Measurements from ENCODE around the gene SLC7A1.

The SLC7A1 gene

DNA sequence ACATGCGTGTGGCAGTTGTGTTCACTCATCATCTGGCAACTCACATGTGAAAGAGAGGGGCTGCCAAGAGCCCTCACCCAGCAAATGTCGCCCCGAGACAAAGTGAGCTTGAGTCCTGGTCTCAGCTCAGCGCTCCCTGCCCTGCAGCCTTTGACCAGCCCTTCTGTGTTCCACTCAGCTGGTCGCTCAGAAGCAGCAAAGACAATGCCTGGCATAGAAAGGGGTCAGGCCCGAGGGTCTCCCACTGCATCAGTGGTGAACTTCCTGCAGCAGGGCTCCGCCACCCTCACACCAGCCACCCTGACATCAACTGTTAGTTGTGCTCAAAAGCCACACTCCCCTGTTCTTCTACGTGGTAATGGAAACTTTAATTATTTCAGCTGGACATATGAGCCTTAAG lies 68.0 kb downstream of the SLC7A1 start:
- no peak for DNase-seq

DNA sequence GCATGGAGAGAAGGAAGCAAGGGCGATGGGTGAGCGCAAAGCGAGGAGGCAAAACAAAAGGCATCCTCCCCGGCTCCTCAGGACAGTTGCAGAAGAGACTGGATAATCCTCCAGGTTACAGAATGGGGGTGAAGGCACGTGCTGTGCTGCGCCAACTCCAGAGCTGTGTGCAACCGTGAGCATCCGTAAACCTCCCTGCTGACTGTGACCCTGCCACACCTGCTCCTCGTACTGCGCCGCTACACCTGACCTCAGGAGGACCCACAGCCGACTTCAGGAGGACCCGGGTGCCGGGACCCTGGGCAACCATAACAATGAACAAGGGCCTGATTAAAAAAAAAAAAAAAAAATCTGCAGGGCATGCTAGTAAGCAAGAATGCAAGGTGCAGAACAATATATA lies 68.7 kb downstream of the SLC7A1 start:
- no peak for DNase-seq

DNA sequence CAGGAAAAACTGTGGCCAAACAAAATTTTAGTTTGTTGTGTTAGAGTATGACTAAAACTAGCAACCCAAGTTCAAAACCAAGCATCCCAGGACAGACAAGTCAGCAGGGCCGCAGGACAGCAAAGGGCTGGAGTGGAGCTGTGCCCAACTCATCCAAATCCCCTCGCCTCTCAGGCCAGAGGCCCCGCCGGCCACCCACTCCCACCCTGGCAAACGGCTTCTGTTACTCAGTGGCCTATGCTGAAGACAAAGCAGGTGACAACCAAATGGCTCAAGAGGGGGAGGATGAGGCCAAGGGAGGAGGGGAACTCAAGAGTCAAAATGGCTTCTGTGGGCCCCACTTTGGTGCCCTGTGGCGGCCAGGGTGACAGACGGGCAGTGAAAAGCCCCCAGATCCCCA lies 69.7 kb downstream of the SLC7A1 start:
- no peak for DNase-seq

DNA sequence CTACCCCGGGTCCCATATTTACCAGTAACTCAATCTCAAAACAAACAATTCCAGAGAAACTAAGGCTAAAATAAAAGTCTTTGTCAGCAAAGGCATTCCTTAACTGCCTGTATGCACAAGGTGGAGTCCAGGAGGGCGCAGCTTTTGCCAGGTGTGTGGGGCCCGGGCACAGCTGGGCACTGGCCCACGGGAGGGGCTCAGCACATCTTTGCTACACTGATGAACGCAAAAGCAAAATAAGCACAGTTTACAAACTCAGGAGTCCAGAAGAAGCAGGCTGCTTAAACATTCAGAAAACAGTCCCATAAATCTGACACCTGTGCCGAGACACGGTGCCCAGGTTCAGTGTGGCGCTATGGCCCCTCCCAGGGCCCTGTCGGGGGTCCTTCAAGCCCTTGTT lies 70.8 kb downstream of the SLC7A1 start:
- DNase-seq = no peak

DNA sequence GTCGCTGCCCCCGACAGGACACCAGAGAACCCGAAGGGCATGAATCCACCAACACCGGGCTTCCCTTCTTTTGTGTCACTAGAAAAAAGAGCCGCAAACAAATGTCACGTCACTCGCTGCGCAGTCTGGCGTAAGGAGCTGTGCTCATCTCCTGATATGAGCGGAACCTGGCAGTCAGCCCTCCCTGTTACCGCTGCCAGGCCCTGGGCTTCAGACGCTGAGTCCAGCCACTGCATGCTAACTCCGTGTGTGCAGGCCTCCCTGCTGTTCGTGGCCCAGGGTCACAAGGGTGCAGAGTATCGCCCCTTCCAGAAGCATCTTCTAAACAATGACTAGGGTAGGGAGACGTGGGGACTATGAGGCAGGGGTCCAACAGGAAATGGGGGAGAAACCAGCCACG lies 71.3 kb downstream of the SLC7A1 start:
- DNase-seq = no peak

DNA sequence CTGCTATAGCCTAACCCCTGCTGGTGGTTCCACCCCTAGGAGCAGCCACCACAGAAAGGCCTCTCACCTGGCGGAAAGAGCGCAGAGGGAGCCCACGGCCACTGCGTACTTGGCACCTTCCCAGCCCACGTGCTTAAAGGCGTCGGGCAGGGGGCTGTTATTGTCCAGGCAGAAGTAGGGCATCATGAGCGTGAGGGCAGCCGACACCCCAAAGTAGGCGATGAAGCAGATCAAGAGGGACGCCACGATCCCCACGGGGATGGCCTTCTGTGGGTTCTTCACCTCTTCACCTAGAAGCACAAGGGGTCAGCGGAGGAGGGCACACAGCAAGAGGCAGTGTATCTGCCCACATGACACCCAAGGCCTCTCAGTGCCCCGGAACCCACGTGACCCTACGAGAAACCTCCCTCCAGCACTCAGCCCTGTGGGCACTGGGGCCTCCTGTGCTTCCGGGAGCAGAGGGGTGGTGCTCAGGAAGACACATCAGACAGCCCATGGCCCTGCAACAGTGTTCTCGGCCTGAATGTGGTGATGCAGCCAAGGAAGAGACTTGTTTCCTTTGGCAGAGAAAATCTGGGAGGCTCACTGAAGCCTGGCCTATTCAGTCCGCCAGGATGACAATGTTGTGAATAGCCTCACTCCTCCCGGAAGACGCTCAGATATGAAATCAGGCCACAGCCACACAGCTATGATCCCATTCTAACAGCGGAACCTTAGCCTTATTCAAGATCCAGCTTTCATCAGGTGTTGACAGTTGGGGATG lies 72.1 kb downstream of the SLC7A1 start:
- no peak for DNase-seq

DNA sequence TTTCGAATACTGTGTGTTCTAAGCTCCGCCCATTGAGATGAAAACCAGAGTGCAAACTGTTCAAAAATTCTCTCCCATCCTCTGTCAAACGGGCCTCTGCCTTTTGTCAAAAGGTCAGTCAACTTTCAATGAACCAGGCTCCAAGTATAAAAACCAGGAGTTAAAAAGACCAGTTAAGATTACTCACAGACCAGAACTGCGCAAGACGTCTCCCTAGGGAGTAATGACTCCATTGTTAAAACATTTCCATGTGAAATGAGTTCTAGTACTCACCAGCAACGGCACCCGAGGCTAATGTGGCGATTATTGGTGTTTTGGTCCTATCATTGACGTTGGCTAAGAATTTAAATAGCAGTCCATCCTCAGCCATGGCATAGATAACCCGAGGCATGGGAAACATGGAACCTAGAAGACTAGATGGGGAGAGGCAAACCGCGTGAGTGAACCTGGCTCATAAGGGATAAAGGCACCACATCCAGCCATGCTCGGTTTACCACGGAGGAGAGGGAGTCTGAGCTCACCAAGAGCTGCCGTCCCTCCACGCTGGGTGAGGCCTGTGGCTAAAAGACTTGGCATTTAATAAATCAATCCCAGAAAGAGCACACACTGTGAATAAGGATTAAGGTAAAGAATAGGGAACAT lies 73.3 kb downstream of the SLC7A1 start:
- DNase-seq = no peak

DNA sequence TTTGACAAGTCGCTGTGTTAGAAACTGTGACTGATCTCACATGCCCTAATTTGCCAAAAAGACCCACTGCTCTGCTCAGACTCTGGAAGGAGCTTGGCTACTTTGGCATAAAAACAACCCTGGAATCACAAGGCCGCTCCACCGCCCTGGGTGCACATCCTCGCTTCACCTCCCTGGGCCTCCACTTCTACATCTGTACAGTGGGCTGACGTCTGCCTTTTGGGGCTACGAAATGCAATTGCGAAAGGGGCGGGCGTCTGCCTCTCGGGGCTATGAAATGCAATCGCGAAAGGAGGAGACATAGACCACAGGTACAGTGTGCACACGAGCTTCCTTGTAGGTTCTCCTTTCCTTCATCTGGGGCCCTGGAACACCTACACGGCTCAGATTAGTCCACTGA lies 74.2 kb downstream of the SLC7A1 start:
- no peak for DNase-seq

DNA sequence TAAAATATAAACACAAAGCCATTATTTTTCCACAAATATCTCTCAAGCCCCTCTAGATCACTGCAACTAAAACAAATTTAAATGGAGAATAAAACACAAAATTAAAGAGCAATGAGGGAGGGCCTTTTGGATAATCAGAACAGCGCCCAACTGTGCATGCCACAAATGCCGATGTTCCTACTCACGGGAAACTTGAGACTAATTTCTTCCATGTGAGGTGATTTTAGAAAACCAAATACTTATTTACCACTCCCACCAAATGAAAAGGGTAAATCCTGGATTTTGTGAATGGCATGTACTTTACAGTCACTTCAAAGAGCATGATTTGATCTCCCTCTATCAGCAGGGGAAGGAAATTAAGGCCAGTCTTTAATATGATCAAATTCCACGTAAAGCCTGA lies 74.8 kb downstream of the SLC7A1 start:
- no peak for DNase-seq

DNA sequence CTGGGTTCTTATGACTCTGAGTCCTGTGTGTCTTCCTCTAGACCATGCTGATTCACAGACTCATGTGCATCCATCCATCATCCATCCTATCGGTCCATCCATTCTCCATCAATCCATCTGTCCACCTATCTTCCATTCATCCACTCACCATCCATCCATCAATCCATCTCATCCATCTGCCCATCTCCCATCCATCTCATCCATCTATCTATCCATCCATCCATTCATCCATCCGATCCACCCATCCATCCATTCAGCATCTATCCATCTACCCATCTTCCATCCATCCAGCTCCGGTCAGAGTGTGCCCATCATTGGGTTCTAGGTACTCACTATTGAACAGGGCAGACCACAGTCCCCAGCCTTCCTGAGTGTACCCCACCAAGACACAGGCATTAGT lies 75.6 kb downstream of the SLC7A1 start:
- no peak for DNase-seq

DNA sequence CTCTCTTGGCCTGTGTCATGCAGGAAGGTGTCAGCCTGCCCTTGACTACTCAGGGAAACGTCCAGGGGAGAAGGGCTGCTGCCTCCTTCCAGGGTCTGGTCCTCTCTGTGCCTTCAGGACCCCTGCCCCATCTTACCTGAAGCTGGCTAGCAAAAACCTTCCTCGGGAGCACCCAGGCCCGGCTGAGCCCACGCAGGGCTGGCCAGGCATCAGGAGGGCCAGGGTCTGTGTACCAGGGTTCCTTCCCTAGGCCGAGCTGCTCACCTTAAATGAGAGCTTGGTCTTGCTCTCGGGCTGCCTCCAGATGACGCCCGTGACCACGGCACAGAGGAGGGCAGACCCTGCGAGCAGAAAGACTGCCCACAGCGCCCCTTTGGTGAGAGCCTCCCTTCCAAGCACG lies 78.6 kb downstream of the SLC7A1 start:
- no peak for DNase-seq

DNA sequence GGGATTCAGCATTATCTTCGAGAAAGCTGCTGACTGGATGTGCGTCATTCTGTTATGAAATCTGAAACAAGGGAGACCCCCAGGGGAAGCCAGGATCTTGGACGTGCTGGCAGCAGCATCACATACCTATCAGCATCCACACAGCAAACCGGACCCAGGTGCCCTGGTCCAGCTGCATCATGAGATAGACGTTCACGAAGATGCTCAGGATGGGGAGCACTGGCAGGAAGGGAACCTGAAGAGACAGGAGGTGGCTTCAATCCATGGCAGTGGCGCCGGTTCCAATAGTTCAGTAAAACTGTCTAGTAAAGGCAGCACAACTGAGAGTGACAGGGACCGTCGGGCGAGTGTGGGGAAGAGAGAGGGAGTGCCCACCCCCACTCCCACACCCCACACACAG lies 79.5 kb downstream of the SLC7A1 start:
- DNase-seq = no peak

DNA sequence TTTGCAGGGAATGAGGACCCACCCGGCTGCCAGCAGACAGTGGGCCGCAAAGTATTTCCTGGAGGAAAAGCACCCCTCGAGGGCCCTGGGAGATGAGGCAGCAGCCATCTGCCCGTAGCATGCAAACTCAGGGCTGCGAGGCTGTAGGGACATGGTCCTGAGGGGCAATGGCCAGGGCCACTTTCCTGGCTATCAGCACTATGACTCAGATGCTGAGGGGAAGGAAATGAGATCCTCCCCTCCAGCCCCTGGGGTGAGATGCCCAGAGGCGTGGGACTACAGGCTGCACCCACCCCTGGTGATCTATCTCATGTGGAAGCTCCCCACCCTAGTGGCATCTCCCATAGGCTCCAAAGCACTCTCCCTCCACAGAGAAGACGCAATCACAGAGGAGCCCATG lies 80.1 kb downstream of the SLC7A1 start:
- no peak for DNase-seq

DNA sequence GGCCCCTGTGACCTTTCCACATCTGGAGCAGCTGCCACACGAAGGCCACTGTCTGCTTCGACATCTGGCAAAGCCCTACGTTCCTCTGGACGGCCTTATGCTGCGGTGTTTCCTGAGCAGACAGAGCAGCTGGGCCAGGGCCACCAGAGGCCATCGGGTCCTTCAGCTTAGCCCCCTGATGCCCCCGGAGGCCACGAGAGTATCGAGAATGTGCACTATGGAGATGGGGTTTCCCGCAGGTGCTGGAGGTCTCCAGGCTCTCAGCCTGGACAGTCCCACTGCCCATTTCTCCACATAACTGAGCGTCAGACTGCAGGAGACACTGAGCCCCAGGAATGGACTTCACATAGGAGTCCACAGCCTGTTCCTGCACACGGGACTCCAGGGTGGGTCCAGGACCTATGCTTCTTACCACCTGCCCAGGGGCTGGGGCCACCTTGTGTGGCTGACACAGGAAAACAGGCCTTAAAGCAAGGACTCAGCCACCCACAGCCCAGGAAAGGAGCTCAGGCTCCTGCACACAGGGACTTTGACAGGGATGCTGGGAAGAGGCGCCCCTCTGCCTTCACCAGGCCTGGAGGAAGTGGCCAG lies 80.7 kb downstream of the SLC7A1 start:
- DNase-seq = no peak

DNA sequence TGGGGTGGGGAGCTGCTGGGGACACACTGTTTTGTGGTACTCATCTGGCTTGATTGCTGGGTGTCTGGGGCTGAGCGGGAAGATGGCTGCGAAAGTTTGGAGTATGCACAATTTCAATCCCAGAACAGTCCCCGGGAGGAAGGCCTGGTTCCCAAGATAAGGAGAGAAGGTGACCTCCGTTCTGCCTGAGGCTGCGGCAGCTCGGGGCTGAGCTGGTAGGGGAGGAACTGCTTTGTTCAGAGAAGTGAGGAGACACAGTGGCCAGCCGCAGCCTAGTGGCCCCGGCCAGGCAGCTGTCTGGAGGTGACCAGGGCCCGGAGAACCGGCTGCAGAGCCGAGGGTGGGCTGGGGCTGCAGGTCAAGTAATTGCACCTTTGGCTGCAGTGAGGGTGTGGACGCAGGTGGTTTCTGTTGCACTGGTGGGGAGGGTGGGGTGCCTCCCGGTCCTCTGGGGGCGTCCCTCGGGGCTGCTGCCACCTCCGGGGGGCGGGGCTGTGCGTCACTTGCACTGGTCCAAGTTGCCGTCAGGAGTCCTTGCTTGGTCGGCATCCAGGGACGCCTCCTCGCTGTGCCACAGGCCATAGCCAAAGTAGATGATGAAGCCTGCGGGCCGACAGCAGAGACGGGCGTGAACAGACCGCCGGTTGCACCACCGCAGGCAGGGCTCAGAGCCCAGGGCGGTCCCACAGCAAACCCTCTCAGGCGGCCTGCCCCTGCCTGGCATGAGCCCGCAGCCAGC lies 81.3 kb downstream of the SLC7A1 start:
- DNase-seq = no peak

DNA sequence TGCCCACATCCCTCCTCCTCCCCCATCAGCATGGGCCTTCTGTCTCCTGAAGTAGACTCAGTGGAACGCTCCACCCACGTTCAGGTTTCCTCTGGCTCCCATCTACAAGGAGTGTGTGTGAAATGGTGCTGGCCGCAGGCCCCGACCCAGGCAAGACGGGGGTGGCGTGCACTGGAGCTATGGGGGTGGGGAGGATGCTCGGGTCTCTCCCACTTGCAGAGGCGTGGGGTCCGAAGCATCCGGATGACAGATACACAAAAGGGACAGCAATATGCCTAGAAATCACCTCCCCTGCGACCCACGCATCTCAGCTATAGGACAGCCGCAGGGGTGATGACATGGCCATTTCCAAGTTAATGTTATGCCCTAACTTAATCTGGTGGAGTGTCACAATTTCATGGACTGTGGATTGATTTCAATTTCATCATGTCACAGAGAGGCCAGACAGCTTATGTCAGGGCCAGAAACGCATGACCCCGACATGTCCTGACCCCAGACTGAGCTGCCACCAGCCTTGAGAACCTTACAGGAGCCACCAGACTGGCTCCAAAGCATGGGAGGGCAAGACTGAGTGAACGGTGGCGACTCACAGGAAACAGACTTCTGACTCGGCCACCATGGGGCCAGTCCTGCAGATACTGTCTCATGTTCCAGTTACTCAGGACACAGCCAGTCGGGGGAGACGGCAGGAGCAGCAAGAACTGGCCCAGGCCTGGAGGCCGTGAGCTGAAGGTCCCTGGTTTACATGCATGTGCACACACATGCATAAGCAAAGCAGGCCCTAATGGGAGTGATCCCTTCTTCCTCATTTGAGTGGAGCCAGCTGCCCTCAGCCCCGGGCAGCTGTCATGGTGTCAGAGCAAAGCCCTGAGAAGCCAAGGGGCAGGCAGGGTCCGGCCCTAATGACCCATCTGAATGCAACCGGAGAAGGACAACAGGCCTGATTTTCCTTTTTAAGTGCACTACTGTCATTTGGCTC lies 82.2 kb downstream of the SLC7A1 start:
- DNase-seq = no peak

DNA sequence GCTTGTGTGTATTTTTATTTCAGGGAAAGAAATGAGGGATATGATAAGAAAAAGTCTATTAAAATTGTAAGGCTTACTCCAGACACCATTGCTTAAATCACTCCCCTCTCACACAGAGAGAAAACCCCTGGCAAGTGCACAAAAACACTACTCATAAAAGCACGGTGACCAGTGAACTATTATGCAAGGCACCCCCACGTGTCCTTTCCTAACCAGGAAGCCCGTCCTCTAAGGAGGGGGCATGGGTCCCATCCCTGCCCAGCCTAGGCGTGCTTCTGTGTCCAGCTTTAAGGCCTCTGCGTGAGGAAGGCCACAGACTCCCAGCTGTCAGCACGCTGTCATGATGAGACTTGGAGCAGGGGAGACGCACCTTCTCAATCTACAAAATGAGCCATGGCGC lies 83.5 kb downstream of the SLC7A1 start:
- DNase-seq = no peak

DNA sequence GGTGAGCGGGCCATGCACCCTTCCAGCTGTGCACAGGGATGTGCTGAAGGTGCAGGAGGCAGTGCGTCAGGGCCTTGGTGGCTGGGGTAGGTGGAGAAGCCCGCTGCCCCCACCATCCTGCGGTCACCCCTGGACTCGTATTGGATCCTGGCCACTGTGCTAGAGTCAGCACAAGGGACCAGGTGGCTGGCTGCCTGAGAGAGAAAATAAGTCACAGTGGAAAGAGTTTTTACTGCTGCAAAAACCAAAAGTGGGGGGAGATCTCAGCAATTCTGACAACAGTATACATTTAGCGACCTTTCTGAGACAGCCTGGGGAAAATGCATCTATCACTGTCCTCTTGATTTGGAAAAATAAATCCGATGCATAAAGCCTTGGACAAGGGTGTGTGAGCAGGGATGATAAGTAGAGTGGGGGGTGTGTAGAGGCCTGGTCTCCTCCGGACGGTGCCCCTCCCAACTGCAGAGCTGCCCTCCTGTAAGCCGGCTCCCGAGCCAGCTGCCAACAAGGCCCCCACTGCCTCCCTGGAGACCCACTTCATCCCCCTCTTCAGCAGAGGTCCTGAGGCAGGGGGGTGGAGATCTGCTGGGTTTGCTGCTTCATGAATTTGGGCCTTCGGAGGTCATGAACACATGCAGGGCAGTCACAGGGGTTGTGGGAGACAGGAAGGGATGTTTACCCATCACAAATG lies 84.2 kb downstream of the SLC7A1 start:
- no peak for DNase-seq

DNA sequence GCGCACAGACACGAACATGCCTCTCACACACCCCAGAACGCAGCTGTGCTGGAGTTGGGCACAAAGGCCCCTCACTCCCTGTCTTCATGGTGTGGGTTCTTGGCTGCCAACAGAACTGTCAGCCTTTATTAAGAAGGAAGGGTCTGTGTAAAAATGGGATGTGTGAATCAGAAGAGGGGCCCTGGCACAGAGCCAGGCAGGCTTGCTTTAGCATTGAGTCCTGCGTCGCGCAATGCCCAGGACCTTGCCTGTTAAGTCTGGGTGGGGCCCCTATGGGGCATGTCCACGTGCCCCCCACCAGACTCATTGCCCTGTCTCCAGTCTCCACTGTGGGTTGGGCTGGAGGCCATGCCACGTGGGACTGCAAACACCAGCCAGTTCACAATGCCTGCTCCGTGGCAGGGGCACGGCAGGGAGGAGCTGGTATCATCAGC lies 84.8 kb downstream of the SLC7A1 start:
- DNase-seq = no peak

DNA sequence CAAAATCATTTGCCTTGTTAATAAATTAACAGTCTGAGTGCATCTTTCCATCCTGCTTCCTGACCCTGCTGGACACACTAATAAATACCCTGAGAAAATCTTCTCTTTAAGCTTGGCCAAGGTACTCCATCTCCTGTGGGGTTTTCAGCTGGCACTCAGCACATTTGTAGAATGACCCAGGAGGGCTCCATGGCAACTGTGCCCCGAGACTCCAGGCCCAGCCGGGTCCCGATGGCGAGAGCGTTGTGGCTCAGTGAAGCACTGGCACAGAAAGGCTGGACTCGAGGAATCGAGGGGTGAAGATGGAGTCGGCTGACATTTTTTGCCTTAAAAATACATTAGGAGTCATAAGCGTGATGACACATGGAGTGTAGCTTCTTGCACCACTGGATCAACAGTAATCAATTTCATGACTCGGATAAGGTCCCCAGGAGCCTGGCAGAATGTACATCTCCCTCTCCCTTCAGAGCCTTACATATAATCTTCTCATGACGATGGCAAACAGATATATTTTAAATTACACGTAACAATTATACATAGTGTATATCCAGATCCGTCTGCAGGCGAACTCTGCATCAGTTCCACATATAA lies 85.4 kb downstream of the SLC7A1 start:
- no peak for DNase-seq

DNA sequence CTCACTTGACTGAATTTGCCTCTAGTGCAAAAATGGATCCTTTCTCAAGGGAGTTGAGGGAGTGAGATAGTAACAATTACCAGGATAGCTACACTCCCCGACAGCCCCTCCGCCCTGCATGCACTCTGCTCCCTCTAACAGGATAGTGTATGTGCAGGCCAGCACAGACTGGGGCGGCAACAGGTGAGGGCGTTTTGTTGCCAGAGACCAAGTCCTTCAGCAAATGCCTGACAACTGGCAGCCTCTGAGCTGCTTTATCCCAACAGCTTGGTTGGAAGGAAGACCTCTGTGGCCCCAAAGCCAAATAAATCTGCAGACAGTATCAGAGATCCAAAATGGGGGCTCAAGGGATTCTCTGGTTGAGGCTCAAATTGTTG lies 86.6 kb downstream of the SLC7A1 start:
- DNase-seq = no peak

Measured in inflammatory macrophage (primary cell).